Measurements from ENCODE around the gene LARP4B.
A peak's percentile ranks its signal among the peaks of the same experiment; 100 is the strongest.
"Not testable (repeated sequence)": the region's sequence is repeated elsewhere in the genome, so short reads cannot be mapped to it uniquely, and the experiment has no call there.

The LARP4B gene

GRCh38 chr10:958106-958505 lies 26.6 kb upstream of the LARP4B start:
- no peak for DNase-seq

GRCh38 chr10:955820-956217 lies 24.3 kb upstream of the LARP4B start:
- no peak for DNase-seq

GRCh38 chr10:955127-955819 lies 23.8 kb upstream of the LARP4B start:
- no peak for DNase-seq

DNA sequence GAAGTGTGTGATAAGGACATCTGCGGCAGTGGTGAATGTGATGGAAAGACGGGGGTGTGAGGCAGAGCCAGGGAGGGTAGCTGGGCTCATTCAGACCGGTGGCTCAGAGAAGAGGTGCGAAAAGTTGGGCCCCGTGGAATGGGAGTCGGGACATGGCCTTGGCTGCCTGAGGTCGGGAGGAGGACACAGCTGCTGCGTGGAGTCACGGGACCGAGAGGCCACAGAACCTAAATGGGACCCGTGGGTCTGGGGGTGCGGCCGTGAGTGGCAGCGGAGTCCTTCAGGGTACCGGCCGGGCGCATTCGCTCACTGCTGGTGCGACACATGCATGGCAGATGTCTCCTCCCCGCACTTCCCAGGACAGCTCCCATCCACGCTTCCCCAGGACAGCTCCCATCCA lies 22.9 kb upstream of the LARP4B start:
- no peak for DNase-seq

- DNase-seq, result no peak
These were observed 22.3 kb upstream of the LARP4B start for GRCh38 chr10:953836-954235.

DNA sequence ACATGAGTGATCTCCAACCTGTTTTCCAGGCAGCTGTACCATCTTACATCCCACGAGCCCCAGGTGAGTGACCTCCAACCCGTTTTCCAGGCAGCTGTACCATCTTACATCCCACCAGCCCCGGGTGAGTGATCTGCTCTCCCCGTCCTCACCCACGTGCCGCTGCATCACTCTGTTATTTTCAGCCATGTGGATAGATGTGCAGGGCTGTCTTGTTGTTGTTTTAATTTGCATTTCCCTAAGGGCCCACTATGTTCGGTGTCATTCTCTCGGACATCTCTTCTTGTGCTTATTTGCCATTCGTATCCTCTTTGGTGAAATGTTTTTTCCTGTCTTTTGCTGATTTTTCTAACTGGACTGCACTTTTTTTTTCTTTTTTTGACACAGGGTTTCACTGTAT lies 17.9 kb upstream of the LARP4B start:
- no peak for DNase-seq

DNA sequence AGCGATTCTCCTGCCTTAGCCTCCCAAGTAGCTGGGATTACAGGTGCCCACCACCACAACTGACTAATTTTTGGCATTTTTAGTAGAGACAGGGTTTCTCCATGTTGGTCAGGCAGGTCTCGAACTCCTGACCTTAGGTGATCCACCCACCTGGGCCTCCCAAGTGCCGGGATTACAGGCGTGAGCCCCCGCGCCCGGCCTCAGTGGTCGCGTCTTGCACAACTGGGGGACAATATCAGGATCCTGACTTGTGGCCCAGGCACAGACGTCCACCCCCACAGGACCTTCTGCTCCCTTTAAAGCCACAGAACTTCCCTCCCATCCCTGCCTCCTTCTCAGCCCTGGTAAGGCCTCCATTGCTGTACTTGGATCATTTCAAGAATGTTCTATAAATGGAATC lies 16.8 kb upstream of the LARP4B start:
- DNase-seq, result no peak

GRCh38 chr10:947881-948280 lies 16.4 kb upstream of the LARP4B start:
- DNase-seq, result no peak

GRCh38 chr10:947051-947450 lies 15.5 kb upstream of the LARP4B start:
- peak; percentile 9 to 40 (median 28) for DNase-seq

GRCh38 chr10:945778-946177 lies 14.3 kb upstream of the LARP4B start:
- peak in 3 of 4 experiments; percentile 7 to 17 (median 11) for DNase-seq

GRCh38 chr10:944034-944831 lies 12.7 kb upstream of the LARP4B start:
- peak; percentile 90 to 95 (median 95) for DNase-seq

DNA sequence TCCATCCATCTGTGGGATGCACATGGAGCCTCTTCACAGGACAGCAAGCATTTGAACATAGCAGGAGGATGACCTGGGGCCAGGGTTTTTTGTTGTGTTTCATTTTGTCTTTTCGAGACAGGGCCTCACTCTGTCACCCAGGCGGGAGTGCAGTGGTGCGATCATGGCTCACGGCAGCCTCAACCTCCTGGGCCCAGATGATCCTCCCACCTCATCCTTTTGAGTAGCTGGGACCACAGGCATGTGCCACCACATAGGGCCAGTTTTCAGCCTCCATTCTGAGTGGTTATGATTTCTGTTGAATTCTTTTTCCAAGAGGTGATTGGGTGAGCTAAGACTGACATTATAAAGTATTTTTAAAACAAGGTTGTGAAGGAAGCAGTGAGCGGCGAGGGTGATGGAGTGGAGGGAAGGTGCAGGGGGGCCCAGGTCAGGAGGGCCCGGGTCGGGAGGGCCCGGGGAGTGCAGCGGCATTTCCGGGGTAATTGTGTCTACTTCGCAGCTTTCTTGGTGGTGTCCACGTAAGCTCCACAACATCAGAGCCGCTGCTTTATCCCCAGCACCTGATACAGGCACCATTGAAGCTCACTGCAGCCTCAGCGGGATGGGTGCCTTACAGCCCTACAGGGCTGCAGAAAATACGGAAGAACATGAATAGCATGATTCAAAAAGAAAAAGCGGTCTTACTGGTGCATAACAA lies 12.0 kb upstream of the LARP4B start:
- DNase-seq, result no peak

- DNase-seq, result no peak
These were observed 7.6 kb upstream of the LARP4B start for GRCh38 chr10:938941-939678.

- no peak for DNase-seq
These were observed 3.4 kb upstream of the LARP4B start for GRCh38 chr10:934746-935406.

DNA sequence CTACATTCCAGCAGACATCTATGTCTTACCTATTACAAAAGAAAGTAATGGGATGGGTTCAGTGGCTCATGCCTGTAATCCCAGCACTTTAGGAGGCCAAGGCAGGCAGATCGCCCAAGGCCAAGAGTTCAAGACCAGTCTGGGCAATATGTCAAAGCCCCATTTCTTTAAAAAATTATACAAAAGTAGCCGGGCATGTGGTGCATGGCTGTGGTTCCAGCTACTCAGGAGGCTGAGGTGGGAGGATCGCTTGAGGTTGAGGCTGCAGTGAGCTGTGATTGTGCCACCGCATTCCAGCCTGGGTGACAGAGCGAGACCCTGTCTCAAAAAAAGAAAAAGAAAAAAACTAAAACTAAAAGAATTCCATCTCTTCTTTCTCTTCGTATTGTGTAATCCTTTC lies 2.7 kb upstream of the LARP4B start:
- DNase-seq, result not testable (repeated sequence)

DNA sequence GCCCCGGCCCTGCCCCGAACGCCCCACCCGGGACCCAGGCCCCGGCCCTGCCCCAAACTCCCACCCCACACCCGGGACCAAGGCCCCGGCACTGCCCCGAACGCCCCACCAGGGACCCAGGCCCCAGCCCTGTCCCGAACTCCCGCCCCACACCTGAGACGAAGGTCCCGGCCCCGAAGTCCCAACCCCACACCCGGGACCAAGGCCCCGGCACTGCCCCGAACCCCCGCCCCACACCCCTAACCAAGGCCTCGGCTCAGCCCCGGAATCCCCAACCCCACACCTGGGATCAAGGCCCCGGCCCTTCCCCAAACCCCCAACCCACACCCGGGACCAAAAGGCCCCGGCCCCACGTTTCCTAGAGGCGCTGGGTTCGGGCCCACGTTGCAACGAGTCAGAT lies 1.1 kb upstream of the LARP4B start:
- DNase-seq, result no peak

GRCh38 chr10:930625-931325 lies 730 bp downstream of the LARP4B start:
- DNase-seq, result peak; percentile 64 to 82 (median 70)

- DNase-seq, result peak; percentile 66 to 84 (median 76)
These were observed 1.4 kb downstream of the LARP4B start for GRCh38 chr10:929960-930624.

- DNase-seq, result no peak
These were observed 4.4 kb downstream of the LARP4B start for GRCh38 chr10:927131-927530.

DNA sequence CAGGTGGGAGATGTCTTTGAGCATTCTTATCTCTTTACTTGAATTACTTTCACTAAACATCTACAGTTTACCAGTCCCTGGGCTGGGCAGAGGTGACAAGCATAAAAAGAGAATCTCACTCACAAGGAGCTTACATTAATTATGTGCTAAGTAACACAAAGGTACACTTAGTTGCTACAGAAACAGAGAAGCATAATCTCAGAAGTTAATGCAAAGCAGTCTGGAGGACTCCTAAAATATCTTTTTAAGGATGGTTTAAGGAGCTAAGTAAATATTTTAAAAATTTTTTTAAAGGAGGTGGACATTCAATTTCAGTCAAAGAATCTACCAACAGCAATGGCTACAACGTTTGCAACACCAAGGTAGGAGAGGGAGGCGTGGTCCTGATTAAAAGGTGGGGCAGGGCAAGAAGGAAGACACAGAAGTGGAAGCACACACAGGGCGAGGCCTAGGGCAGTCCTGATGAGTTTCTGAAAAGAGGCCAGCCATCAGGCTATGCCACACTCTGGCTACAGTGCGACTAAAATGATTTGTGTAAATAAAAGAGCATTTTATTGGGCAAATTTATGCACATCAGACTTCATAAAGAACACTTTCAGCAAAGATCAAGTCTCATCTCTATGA lies 5.3 kb downstream of the LARP4B start:
- DNase-seq, result no peak

DNA sequence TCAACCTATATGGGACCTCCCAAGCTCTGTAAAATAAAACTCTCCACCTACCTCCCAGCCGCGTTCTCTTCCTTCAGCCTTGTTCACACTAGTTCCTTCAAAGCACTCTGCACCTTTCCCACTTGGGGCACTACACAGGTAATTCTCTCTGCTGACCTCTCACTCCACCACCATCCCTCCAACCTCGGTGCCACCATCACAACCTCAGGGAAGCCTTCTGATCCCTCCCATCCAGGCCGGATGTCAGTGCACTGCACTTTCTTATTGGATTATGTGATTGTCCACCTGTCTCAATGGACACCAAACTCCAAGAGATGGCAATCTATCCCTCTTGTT lies 7.0 kb downstream of the LARP4B start:
- DNase-seq, result no peak
